Forelimb muscle (tissue), 1 donor: Measurements from ENCODE around the gene LMBR1. TPM values are rescaled to one million over a fixed set of nuclear protein-coding genes. Genes with fewer than 3 reads are reported as not detected.

Experiments
- polyA plus RNA-seq: library from polyadenylated mRNA; unstranded; fragments of 120-200 nt; gene quantifications from one replicate; pipeline ENCODE4 v1.2.1, GENCODE V29; 2013; ENCODE audit not compliant: insufficient read length

Gene LMBR1
- polyA plus RNA-seq, 1 donor = 31.7 TPM

Other genes starting within 250 kb of the LMBR1 start
- gene NOM1, start 56.5 kb upstream of the LMBR1 start, polyA plus RNA-seq = 15.1 TPM
- not detected for gene MNX1, start 117.5 kb upstream of the LMBR1 start, polyA plus RNA-seq
- 34.3 TPM for gene UBE3C, start 245.7 kb upstream of the LMBR1 start, polyA plus RNA-seq